Endothelial cell of umbilical vein (primary cell): ENCODE results near the gene LIX1.

Source experiments
- CTCF ChIP-seq, 2 donors: IDR thresholded peaks; 1 replicate in 1 of 2; 2 replicates in 1 of 2; pipeline ENCODE4 v1.5.1; 2011; ENCODE audit warnings: low read length in 2 of 2, mild to moderate bottlenecking in 2 of 2, moderate library complexity in 2 of 2, control low read depth in 1 of 2, inconsistent platforms in 1 of 2, low read depth in 1 of 2; ENCODE audit not compliant: insufficient read depth in 1 of 2; ENCODE audit errors: extremely low read depth in 1 of 2
- EZH2 ChIP-seq: IDR thresholded peaks from 2 replicates; pipeline ENCODE4 v1.6.1; 2012; ENCODE audit warnings: borderline replicate concordance, low read depth, mild to moderate bottlenecking, moderate library complexity, low read length, inconsistent platforms; ENCODE audit not compliant: severe bottlenecking
- FOS ChIP-seq: IDR thresholded peaks from 2 replicates; pipeline ENCODE4 v1.6.1; 2011; ENCODE audit warnings: mild to moderate bottlenecking, low read length, moderate library complexity, borderline replicate concordance; ENCODE audit not compliant: insufficient read depth
- GATA2 ChIP-seq: IDR thresholded peaks from 2 replicates; pipeline ENCODE4 v1.7.0; 2011; ENCODE audit warnings: low read depth, mild to moderate bottlenecking, moderate library complexity, mixed read lengths, low read length; ENCODE audit not compliant: insufficient read length, insufficient read depth
- JUN ChIP-seq: IDR thresholded peaks from 2 replicates; pipeline ENCODE4 v1.6.1; 2011; ENCODE audit warnings: borderline replicate concordance, low read depth; ENCODE audit not compliant: insufficient read length, insufficient read depth
- MAX ChIP-seq: IDR thresholded peaks from 2 replicates; pipeline ENCODE4 v1.6.1; 2011; ENCODE audit not compliant: insufficient read depth, insufficient read length
- MYC ChIP-seq: IDR thresholded peaks from one replicate; pipeline ENCODE4 v1.6.1; 2011; ENCODE audit warnings: mild to moderate bottlenecking, low read depth, low read length
- POLR2A ChIP-seq: IDR thresholded peaks from 2 replicates; pipeline ENCODE4 v1.6.1; 2012; ENCODE audit warnings: low read depth, mild to moderate bottlenecking, control low read depth, low read length
- POLR2AphosphoS5 ChIP-seq: IDR thresholded peaks from 2 replicates; pipeline ENCODE4 v1.6.1; 2012; ENCODE audit warnings: low read depth, mild to moderate bottlenecking, control low read depth, low read length, moderate library complexity; ENCODE audit not compliant: insufficient read depth

- TF ChIP-seq CTCF (IDR thresholded peaks at IDR 0.05; ENCODE audit: extremely low read depth in 1 of 2, insufficient read depth in 1 of 2, low read depth in 1 of 2, low read length in 2 of 2) (no peak), EZH2 (no peak), POLR2A (no peak), GATA2 (no peak), POLR2AphosphoS5 (no peak), MAX (no peak), MYC (no peak), FOS (no peak), JUN (no peak)
Measured at GRCh38 chr5:97049175-97049574, 93.2 kb downstream of the LIX1 start.
